Ascending aorta (tissue), 2 donors: ENCODE results near the gene NT5DC4. TPM values are rescaled to one million over a fixed set of nuclear protein-coding genes. Genes with fewer than 3 reads are reported as not detected.

ENCODE experiments used
- DNase-seq, 2 donors: peaks; one replicate each; pipeline ENCODE4 v3.0.0-alpha.2; 2019; ENCODE audit warnings: low spot score in 2 of 2
- H3K27ac ChIP-seq, 2 donors: fragments of 200-600 bp; sonication (generic); one replicate each; pipeline ENCODE4 v1.5.1; 2016 to 2017; ENCODE audit warnings: mild to moderate bottlenecking in 1 of 2
- H3K27me3 ChIP-seq: fragments of 200-600 bp; sonication (generic); one replicate; pipeline ENCODE4 v1.5.1; 2017
- H3K36me3 ChIP-seq, 2 donors: fragments of 200-600 bp; sonication (generic); one replicate each; pipeline ENCODE4 v1.5.1; 2016
- H3K4me1 ChIP-seq, 2 donors: fragments of 200-600 bp; sonication (generic); one replicate each; pipeline ENCODE4 v1.5.1; 2016 to 2017; ENCODE audit warnings: mild to moderate bottlenecking in 1 of 2
- H3K4me3 ChIP-seq, 2 donors: fragments of 200-600 bp; sonication (generic); one replicate each; pipeline ENCODE4 v1.5.1; 2016 to 2017; ENCODE audit warnings: mild to moderate bottlenecking in 1 of 2
- H3K9me3 ChIP-seq, 2 donors: fragments of 200-600 bp; sonication (generic); one replicate each; pipeline ENCODE4 v1.5.1; 2016
- CTCF ChIP-seq, 3 experiments: fragments of 200-600 bp in 2 of 3; fragments of 450-650 bp in 1 of 3; sonication (generic) in 2 of 3; IDR thresholded peaks; one replicate each; pipeline ENCODE4 v1.5.1; 2016 to 2019; ENCODE audit warnings: antibody characterized with exemption in 3 of 3, mild to moderate bottlenecking in 1 of 3, moderate library complexity in 1 of 3
- intact Hi-C: fragments of 100-400 bp; cut with DNase I; formaldehyde crosslinking; loops from one replicate; pipeline ENCODE4 v1.15.1; 2023
- total RNA-seq: library from RNA; depleted of rRNA; stranded (reverse); fragments of >200 nt; gene quantifications from one replicate; pipeline ENCODE4 v1.1.0, GENCODE V29; 2016

NT5DC4 gene
- total RNA-seq, 1 donor from 2014 or later: not detected

DNA sequence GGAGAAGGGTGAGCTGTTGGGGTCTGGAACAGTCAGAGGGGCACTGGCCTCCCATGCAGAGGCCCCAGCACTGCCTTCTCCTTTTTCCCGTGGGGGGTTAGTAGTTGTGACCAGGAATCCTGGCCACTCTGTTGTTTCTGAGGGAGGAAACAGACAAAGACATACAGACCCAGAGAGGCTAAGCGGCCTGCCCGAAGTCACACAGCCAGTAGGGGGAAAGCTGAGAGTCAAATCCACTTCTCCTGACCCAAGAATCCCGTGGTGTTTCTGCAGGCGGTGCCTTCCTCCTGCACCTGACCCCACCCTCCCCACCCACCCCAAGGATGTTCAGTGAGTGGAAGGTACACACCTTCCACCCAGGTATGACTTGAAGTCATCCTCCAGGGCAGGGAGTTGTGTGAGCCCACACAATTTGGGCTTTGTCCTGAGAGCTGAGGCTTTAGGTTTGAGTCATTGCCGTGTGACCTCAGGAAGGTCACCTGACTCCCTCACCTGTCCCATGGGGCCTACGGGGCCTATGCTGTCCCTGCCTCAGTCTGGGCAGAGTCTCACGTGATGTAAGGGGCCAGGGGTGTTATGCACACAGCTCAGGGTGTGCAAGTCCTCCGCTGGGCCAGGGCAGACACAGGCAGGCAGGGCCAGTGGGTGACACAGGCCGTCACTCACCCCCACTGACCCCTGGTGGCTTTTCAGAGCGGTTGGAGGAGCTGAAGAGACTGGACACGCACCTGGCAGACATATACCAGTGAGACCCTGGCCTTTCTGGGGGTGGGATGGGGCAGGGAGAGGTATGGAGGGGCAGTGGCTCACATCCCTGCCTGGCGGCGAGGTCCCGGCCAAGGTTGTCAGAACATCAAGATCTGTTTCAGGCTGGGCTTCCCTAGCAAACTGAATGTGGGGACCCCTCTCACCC lies 5.0 kb downstream of the NT5DC4 start:
- TF ChIP-seq CTCF (IDR thresholded peaks at IDR 0.05): no peak
- Histone ChIP-seq H3K27ac (no peak overlapping the region), H3K27me3 (no peaks in the 10 kb centered on the region), H3K4me3 (no peak overlapping the region), H3K4me1 (no peaks in the 10 kb centered on the region), H3K36me3 (no peaks in the 10 kb centered on the region), H3K9me3 (no peaks in the 10 kb centered on the region)
- intact Hi-C loops: loop anchor here (1.0 kb wide), 2 partner anchors 98 to 126 kb away; no protein-coding TSS in a partner anchor
- DNase-seq: no peak

DNA sequence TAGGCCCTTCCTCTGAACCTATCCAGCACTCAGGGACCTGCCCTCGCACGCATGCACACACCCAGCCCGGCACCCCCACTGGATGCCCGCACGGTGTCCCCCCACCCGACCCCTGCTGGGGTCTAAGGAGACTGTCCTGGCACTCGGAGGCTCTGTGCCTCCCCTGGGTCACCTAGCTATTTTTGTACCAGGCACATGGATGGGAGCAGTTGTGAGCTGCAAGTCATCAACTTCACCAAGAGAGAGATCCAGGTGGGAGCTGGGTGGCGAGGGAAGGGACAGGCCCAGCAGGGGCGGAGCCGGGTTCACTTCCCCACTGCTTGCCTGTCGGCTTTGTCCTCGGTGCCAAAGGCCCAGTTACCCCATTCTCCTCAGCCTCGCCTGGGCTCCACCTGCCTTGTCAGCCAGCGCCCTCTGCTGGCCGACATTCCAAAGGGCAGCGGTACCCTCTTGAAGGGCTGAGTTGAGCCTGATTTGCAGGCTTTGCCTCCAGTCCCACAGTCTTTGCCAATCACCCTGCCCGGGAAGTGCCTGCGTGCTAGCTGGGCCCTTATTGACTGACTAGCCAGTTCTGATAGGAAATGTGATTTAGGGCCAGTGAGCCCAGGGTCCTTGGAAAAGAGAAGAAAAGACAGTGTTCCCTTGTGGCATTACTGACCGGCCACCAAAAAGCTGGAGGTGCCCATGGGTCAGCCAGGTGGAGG lies 5.8 kb downstream of the NT5DC4 start:
- Histone ChIP-seq H3K27ac (no peak overlapping the region), H3K4me1 (no peaks in the 10 kb centered on the region), H3K27me3 (no peaks in the 10 kb centered on the region), H3K9me3 (no peaks in the 10 kb centered on the region), H3K4me3 (no peak overlapping the region), H3K36me3 (no peaks in the 10 kb centered on the region)
- intact Hi-C loops: loop anchor here (1.0 kb wide), 2 partner anchors 99 to 126 kb away; no protein-coding TSS in a partner anchor
- peak; percentile 83 to 87 (median 86) for TF ChIP-seq CTCF (IDR thresholded peaks at IDR 0.05)
- DNase-seq: peak; percentile 61 to 93

GRCh38 chr2:112727276-112728028 lies 6.6 kb downstream of the NT5DC4 start:
- Histone ChIP-seq H3K27ac (no peak overlapping the region), H3K36me3 (no peaks in the 10 kb centered on the region), H3K4me1 (no peaks in the 10 kb centered on the region), H3K4me3 (no peak overlapping the region), H3K9me3 (no peaks in the 10 kb centered on the region), H3K27me3 (no peaks in the 10 kb centered on the region)
- intact Hi-C loops: no loop called here
- TF ChIP-seq CTCF (IDR thresholded peaks at IDR 0.05): no peak
- DNase-seq: no peak

GRCh38 chr2:112728029-112728362 lies 7.2 kb downstream of the NT5DC4 start:
- TF ChIP-seq CTCF (IDR thresholded peaks at IDR 0.05): no peak
- no peaks in the 10 kb centered on the region for H3K9me3 ChIP-seq
- intact Hi-C loops: no loop called here
- H3K36me3 ChIP-seq: no peaks in the 10 kb centered on the region
- H3K27me3 ChIP-seq: no peaks in the 10 kb centered on the region
- no peak overlapping the region for H3K27ac ChIP-seq
- DNase-seq: no peak
- no peaks in the 10 kb centered on the region for H3K4me1 ChIP-seq
- H3K4me3 ChIP-seq: no peak overlapping the region

DNA sequence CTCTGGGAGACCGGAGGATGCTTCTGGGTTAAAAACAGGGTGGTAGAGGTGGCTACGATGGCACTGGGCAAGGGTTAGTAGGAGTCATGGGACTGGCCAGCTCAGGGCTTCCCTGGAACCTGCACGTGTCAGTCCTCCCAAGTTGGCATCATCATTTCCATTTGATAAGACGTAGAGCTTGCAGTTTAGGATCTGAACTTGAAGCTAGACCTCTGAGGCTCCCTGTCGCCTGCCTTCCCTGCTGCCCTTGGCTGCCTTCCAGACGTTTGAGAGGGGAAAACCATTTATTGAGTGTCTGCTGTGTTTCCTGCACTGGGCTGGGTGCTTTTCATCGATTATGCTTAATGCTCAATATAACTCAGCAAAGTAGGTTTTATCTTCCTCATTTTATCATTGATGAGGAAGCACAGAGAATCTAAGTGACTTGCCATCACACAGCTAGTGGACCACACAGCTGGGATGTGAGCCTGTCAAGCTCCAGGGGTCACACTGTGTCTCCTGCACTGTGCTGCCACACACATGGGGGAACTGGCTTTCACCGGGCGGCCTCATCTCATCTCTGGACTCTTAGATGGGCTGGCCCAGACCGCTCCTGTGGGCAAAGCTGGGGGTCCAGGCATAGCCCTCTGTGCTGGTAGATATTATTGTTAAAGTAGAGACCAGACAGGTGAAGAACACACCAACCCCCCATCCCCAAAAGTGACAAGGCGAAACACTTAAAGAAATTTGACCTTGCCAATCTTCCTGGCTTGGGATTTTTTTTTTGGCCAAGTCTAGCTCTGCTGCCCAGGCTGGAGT lies 7.8 kb downstream of the NT5DC4 start:
- Histone ChIP-seq H3K27ac (no peak overlapping the region), H3K9me3 (no peaks in the 10 kb centered on the region), H3K4me3 (no peak overlapping the region), H3K4me1 (no peaks in the 10 kb centered on the region), H3K27me3 (no peaks in the 10 kb centered on the region), H3K36me3 (no peaks in the 10 kb centered on the region)
- no peak for TF ChIP-seq CTCF (IDR thresholded peaks at IDR 0.05)
- intact Hi-C loops: no loop called here
- no peak for DNase-seq
